Measurements from ENCODE around the gene NEGR1.

DNA sequence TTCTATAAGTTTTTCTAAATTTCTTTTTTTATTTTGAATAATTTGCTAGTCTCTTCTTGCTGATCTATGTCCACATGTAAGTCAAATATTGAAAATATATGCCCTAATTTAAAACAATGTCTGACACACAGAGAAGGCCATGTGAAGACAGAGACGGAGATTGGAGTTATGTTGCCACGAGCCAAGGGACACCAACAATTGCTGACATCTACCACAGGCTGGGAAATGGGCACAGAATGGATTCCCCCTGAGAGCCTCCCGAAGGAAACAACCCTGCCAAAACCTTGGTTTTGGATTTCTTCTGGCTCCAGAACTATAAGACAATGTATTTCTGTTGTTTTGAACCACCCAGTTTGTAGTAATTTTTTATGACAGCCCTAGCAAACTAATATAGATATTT is 716.5 kb downstream of the NEGR1 start:
- TF ChIP-seq EZH2phosphoT487 (IDR thresholded peaks at IDR 0.05; ENCODE audit: low read depth), result no peak
- TF ChIP-seq CTCF (IDR thresholded peaks at IDR 0.05; ENCODE audit: low read depth, low read length), result no peak
